Muscle of leg (tissue), 11 donors: ENCODE data around the gene COL23A1. TPM values are rescaled to one million over a fixed set of nuclear protein-coding genes. Genes with fewer than 3 reads are reported as not detected.

Source experiments
- DNase-seq: peaks from one replicate; pipeline ENCODE4 v3.0.0; 2013
- H3K27ac ChIP-seq: one replicate; pipeline ENCODE4 v1.5.1; 2013; ENCODE audit warnings: mild to moderate bottlenecking, low read length, control low read depth
- H3K27me3 ChIP-seq: one replicate; pipeline ENCODE4 v1.6.1; 2013; ENCODE audit warnings: low read length; ENCODE audit not compliant: control insufficient read depth, insufficient read depth
- H3K36me3 ChIP-seq: one replicate; pipeline ENCODE4 v1.6.1; 2013; ENCODE audit warnings: low read length; ENCODE audit not compliant: control insufficient read depth, insufficient read depth
- H3K4me1 ChIP-seq: one replicate; pipeline ENCODE4 v1.6.1; 2013; ENCODE audit warnings: low read length; ENCODE audit not compliant: control insufficient read depth, insufficient read depth
- H3K4me3 ChIP-seq: one replicate; pipeline ENCODE4 v1.5.1; 2013; ENCODE audit warnings: low read length, control low read depth
- H3K9me3 ChIP-seq: replicated peaks from 2 replicates; pipeline ENCODE4 v1.6.1; 2013; ENCODE audit warnings: low read depth, low read length; ENCODE audit not compliant: control insufficient read depth
- WGBS: methylation state at CpG from one replicate; pipeline ENCODE4 v1.1.5; 2013; ENCODE audit warnings: missing lambda C conversion rate; ENCODE audit not compliant: insufficient coverage; 5-methylcytosine and 5-hydroxymethylcytosine counted together
- polyA plus RNA-seq, 8 donors: library from polyadenylated mRNA; unstranded; fragments of 120-200 nt; gene quantifications; one replicate each; pipeline versions ENCODE4 v1.2.1 to v1.2.3, GENCODE V29; 2013; ENCODE audit warnings: inconsistent platforms in 1 of 8, low replicate concordance in 1 of 8; ENCODE audit not compliant: insufficient read length in 8 of 8, insufficient read depth in 1 of 8
- total RNA-seq: library from RNA; stranded (reverse); fragments of 120-200 nt; gene quantifications from one replicate; pipeline ENCODE4 v1.2.4, GENCODE V29; 2013

The COL23A1 gene
- total and polyA plus RNA-seq, 9 donors = 1.3 to 5.1 (median 3.0) TPM

- 85% methylated on average over 6 of the region's 7 CpGs for WGBS
- no peak overlapping the region for H3K4me3 ChIP-seq
- peaks cover 60% of the 10 kb centered on the region for H3K27me3 ChIP-seq
- H3K9me3 ChIP-seq = no peaks in the 10 kb centered on the region
- H3K36me3 ChIP-seq = no peaks in the 10 kb centered on the region
- peaks cover 15% of the 10 kb centered on the region for H3K4me1 ChIP-seq
- no peak for DNase-seq
- no peak overlapping the region for H3K27ac ChIP-seq
These were observed 299.8 kb downstream of the COL23A1 start for GRCh38 chr5:178290376-178290775.

GRCh38 chr5:178289438-178289837 is 300.8 kb downstream of the COL23A1 start:
- 16% methylated on average over 6 of the region's 11 CpGs for WGBS
- Histone ChIP-seq H3K9me3 (no peaks in the 10 kb centered on the region), H3K4me3 (no peak overlapping the region), H3K27me3 (peaks cover 60% of the 10 kb centered on the region), H3K4me1 (peaks cover 15% of the 10 kb centered on the region), H3K36me3 (no peaks in the 10 kb centered on the region), H3K27ac (no peak overlapping the region)
- no peak for DNase-seq

DNA sequence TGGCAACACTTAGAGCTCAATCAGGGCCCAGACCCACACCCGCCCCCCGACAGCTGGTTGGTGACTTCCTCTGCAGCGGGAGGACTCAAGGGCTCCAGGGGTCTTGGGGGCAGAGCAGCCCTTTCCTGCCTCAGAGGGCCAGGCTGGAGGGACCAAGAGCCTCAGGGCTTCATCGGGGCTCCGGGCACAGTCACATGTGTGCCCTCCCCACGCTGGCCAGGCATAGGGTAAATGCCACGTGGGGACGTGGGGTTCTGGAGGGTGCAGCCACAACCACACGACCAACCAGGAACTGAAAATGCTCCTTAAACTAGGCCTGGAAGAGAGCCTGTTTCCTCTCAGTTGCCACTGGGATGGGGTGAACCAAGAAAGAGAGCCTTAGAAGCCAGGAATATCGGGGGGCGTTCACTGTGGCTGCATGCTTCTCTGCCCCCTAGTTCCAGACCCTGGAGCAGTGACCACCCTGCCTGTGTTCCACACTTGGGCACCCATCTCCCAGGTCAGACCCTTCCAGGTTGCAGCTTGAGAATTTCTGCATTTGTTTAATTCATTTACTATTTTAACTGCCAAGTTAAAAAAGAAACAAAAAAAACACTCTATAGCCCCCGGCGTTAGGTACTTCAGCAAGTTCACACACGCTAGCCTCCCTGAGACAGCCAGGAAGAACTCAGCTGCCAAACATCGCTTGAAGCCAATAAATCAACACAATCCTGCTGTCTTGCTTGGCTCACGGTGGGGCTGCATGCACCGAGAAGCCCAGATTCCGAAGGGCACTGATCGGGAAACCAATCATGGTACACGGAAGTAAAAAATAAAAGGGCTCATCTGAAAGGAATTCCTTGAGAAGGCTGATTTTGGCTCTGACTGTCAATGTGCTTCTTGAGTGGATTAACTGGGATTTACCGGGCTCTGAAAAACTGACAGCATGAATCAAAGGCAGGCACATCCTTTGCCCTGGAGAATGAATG is 301.5 kb downstream of the COL23A1 start:
- Histone ChIP-seq H3K4me1 (peaks cover 15% of the 10 kb centered on the region), H3K4me3 (no peak overlapping the region), H3K9me3 (peaks cover 4% of the 10 kb centered on the region), H3K36me3 (no peaks in the 10 kb centered on the region), H3K27ac (no peak overlapping the region), H3K27me3 (peaks cover 60% of the 10 kb centered on the region)
- DNase-seq = peak; percentile 58
- WGBS = 37% methylated on average over 8 of the region's 21 CpGs

- DNase-seq = no peak
- H3K27me3 ChIP-seq = peaks cover 57% of the 10 kb centered on the region
- H3K36me3 ChIP-seq = no peaks in the 10 kb centered on the region
- no peak overlapping the region for H3K4me3 ChIP-seq
- peaks cover 15% of the 10 kb centered on the region for H3K4me1 ChIP-seq
- no peak overlapping the region for H3K27ac ChIP-seq
- H3K9me3 ChIP-seq = peaks cover 4% of the 10 kb centered on the region
- 83% methylated on average over 10 of the region's 10 CpGs for WGBS
These were observed 302.4 kb downstream of the COL23A1 start for GRCh38 chr5:178287791-178288105.

GRCh38 chr5:178287091-178287790 is 303.0 kb downstream of the COL23A1 start:
- H3K4me3 ChIP-seq = no peak overlapping the region
- peaks cover 56% of the 10 kb centered on the region for H3K27me3 ChIP-seq
- H3K4me1 ChIP-seq = peaks cover 15% of the 10 kb centered on the region
- H3K36me3 ChIP-seq = no peaks in the 10 kb centered on the region
- H3K27ac ChIP-seq = no peak overlapping the region
- no peak for DNase-seq
- WGBS = 65% methylated on average over 17 of the region's 20 CpGs
- H3K9me3 ChIP-seq = peaks cover 4% of the 10 kb centered on the region

GRCh38 chr5:178286226-178287090 is 303.7 kb downstream of the COL23A1 start:
- Histone ChIP-seq H3K9me3 (peaks cover 4% of the 10 kb centered on the region), H3K27ac (no peak overlapping the region), H3K27me3 (peaks cover 48% of the 10 kb centered on the region), H3K4me3 (no peak overlapping the region), H3K4me1 (peaks cover 15% of the 10 kb centered on the region), H3K36me3 (no peaks in the 10 kb centered on the region)
- 80% methylated on average over 18 of the region's 34 CpGs for WGBS
- no peak for DNase-seq

DNA sequence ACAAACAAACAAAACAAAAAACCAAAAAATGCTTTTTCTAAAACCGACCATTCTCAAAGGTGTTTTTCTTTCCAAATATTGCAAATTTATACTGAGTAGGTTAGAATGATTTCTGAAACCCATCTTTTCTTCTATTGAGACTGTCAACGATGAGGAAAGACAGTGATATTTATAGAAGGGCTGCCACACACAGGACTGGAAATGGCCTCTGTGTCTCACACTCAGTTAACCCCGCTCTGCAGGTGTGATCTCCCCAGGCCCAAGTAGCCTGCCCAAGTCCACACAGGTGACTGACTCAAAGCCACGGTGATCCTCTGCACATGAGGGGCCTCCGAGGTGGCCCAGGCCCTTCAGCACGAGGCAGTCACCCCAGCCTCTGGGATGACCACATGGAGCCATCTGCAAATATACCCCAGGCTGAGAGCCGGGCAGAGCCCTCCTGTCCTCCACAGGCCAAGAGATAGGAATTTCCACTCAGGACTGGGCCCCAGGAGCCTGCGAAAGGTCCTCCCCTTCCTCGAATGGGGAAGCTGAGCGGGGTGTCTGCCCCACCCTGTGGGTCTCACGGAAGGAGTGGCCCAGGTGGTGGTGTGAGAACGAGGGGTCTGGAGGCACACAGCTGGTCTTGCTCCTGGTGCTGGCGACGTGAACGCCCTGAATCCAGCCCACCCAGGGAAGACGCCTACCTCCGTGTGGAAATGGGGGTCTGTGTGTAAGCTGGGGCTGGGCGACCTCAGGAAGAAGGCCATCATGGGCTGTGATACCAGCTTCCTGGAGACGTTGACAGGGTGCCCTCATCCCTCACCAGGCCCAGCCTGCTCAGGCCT is 304.6 kb downstream of the COL23A1 start:
- H3K27ac ChIP-seq = no peak overlapping the region
- peaks cover 4% of the 10 kb centered on the region for H3K9me3 ChIP-seq
- WGBS = 80% methylated on average over 14 of the region's 19 CpGs
- no peak overlapping the region for H3K4me3 ChIP-seq
- H3K27me3 ChIP-seq = peaks cover 46% of the 10 kb centered on the region
- H3K4me1 ChIP-seq = peaks cover 16% of the 10 kb centered on the region
- no peak for DNase-seq
- no peaks in the 10 kb centered on the region for H3K36me3 ChIP-seq

- Histone ChIP-seq H3K27ac (no peak overlapping the region), H3K4me3 (no peak overlapping the region)
These were observed 305.2 kb downstream of the COL23A1 start for GRCh38 chr5:178284996-178285395.

DNA sequence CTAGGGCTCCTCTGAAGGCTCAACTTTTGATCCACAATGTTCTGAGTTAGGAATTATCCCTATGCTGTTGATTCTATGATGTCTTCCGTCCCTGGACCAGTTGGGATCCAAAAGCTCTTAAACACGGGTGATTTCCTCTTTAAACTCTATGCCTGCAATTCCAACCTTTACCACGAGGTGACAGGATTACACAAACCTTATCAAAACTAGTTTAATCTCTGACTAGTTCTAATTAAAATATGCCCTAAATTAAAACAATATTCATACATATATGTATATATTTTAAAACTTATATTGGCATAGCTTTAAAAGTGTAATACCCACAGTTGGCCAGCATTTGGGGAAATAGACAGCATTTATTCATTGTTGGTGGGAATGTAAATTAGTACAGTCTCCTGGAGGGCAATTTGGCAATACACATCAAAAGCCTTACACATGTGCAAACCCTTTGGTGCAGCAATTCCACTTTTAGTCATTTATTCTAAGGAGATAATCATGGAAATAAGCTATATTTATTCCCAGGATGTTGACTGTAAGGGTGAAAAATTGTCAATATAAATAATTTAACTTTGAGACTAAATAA is 306.0 kb downstream of the COL23A1 start:
- WGBS = 100% methylated on average over 1 of the region's 3 CpGs
- no peak for DNase-seq
- no peak overlapping the region for H3K27ac ChIP-seq
- H3K4me3 ChIP-seq = no peak overlapping the region
- H3K36me3 ChIP-seq = no peaks in the 10 kb centered on the region
- H3K9me3 ChIP-seq = peaks cover 4% of the 10 kb centered on the region
- peaks cover 38% of the 10 kb centered on the region for H3K27me3 ChIP-seq
- peaks cover 17% of the 10 kb centered on the region for H3K4me1 ChIP-seq

More at GRCh38 chr5:178284996-178285395, 305.2 kb downstream of the COL23A1 start:
- DNase-seq = no peak
- WGBS = 65% methylated on average over 5 of the region's 7 CpGs
- Histone ChIP-seq H3K9me3 (peaks cover 4% of the 10 kb centered on the region), H3K27me3 (peaks cover 45% of the 10 kb centered on the region), H3K36me3 (no peaks in the 10 kb centered on the region), H3K4me1 (peaks cover 22% of the 10 kb centered on the region)
